ENCODE results near the gene TEX55.

The TEX55 gene

DNA sequence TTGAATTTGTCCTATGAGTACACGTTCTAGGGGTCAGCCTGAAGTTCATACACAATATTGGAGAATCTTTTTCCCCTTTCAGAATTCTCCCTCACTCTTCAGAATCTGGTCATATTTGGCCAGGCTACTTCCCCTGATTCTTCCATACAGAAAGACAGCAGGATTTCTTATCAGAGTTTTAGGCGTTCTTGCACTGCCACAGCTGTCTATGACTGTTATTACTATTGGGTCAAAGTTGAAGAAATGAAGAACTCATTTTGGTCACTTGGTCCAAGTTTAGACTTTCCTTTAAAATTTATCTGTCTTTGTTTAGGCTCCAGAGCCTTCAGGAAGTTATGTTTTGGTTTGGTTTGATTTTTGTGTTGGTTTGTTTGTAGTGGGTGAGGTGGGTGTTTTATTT, 12.0 kb downstream of the TEX55 start:
- peaks cover 8% of the 10 kb centered on the region for H3K9me3 ChIP-seq (ENCODE audit: control insufficient read depth, low read length)
- H3K18ac ChIP-seq (ENCODE audit: low read depth in 1 of 2, low read length in 2 of 2): no peak overlapping the region
- H2BK15ac ChIP-seq (ENCODE audit: low read depth, poor library complexity, severe bottlenecking): no peak overlapping the region
- no peak overlapping the region for H3K4ac ChIP-seq (ENCODE audit: low read depth in 1 of 2, low read length in 2 of 2)
- no peak overlapping the region for H3K9ac ChIP-seq (ENCODE audit: low read length)
- H3K27me3 ChIP-seq (ENCODE audit: control insufficient read depth in 1 of 2, insufficient read depth in 1 of 2, low read length in 2 of 2): no peaks in the 10 kb centered on the region
- no peak overlapping the region for H2AFZ ChIP-seq (ENCODE audit: low read depth, low read length)
- H3K79me1 ChIP-seq (replicated peaks; ENCODE audit: low read length, poor library complexity, severe bottlenecking): no peaks in the 10 kb centered on the region
- 78% methylated on average over 2 of the region's 2 CpGs for WGBS
- no peak overlapping the region for H2AK5ac ChIP-seq (ENCODE audit: low read length, severe bottlenecking)
- no peaks in the 10 kb centered on the region for H3K4me1 ChIP-seq (ENCODE audit: control insufficient read depth, insufficient read depth, low read depth, low read length)
- no peaks in the 10 kb centered on the region for H3K36me3 ChIP-seq (ENCODE audit: control insufficient read depth in 1 of 2, insufficient read depth in 2 of 2, low read depth in 1 of 2, low read length in 2 of 2)
- H3K4me3 ChIP-seq (ENCODE audit: insufficient read depth in 1 of 2, low read depth in 1 of 2, low read length in 2 of 2): no peak overlapping the region
- H3K27ac ChIP-seq (ENCODE audit: low read length, poor library complexity, severe bottlenecking): no peak overlapping the region
- H3K14ac ChIP-seq (ENCODE audit: low read length in 2 of 2): no peak overlapping the region
- DNase-seq: no peak
- no peak overlapping the region for H2BK5ac ChIP-seq (ENCODE audit: low read depth, low read length, poor library complexity, severe bottlenecking)
- H3K4me2 ChIP-seq (ENCODE audit: low read length, poor library complexity, severe bottlenecking): no peak overlapping the region
- H2BK120ac ChIP-seq (ENCODE audit: low read depth, low read length): no peak overlapping the region
- H2BK12ac ChIP-seq (ENCODE audit: low read length in 2 of 2): no peak overlapping the region
- H4K8ac ChIP-seq (ENCODE audit: low read length): no peak overlapping the region
- no peak overlapping the region for H4K91ac ChIP-seq (ENCODE audit: low read length)
- no peak overlapping the region for H3K23ac ChIP-seq (ENCODE audit: low read length in 2 of 2)

DNA sequence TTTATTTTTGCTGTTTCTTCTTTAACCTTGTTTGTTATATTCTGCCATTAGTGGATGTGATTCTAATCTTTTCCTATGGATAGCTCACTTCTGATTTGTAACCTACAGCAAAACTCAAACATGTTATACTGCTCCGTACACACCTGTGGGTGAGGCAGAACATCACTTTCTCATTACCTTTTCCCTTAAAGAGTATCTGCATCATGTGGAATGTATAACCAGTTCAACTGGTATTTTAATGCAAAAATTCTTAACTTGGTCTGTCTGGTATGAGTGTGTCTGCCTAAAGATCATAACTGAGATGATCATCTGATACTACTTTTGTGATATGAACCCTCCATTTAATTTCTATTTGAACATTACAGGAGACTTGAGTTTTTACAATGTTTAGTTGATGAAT, 14.4 kb downstream of the TEX55 start:
- H3K23ac ChIP-seq (ENCODE audit: low read length in 2 of 2): no peak overlapping the region
- 83% methylated on average over 1 of the region's 1 CpG for WGBS
- H3K9me3 ChIP-seq (ENCODE audit: control insufficient read depth, low read length): peaks cover 3% of the 10 kb centered on the region
- H3K27ac ChIP-seq (ENCODE audit: low read length, poor library complexity, severe bottlenecking): no peak overlapping the region
- no peak overlapping the region for H3K18ac ChIP-seq (ENCODE audit: low read depth in 1 of 2, low read length in 2 of 2)
- no peak overlapping the region for H2AK5ac ChIP-seq (ENCODE audit: low read length, severe bottlenecking)
- H3K36me3 ChIP-seq (ENCODE audit: control insufficient read depth in 1 of 2, insufficient read depth in 2 of 2, low read depth in 1 of 2, low read length in 2 of 2): no peaks in the 10 kb centered on the region
- no peak overlapping the region for H4K91ac ChIP-seq (ENCODE audit: low read length)
- no peak overlapping the region for H2BK5ac ChIP-seq (ENCODE audit: low read depth, low read length, poor library complexity, severe bottlenecking)
- H3K4me1 ChIP-seq (ENCODE audit: control insufficient read depth, insufficient read depth, low read depth, low read length): no peaks in the 10 kb centered on the region
- no peak overlapping the region for H3K4me2 ChIP-seq (ENCODE audit: low read length, poor library complexity, severe bottlenecking)
- H3K9ac ChIP-seq (ENCODE audit: low read length): no peak overlapping the region
- no peak overlapping the region for H2BK15ac ChIP-seq (ENCODE audit: low read depth, poor library complexity, severe bottlenecking)
- no peak overlapping the region for H4K8ac ChIP-seq (ENCODE audit: low read length)
- H3K27me3 ChIP-seq (ENCODE audit: control insufficient read depth in 1 of 2, insufficient read depth in 1 of 2, low read length in 2 of 2): no peaks in the 10 kb centered on the region
- H2AFZ ChIP-seq (ENCODE audit: low read depth, low read length): no peak overlapping the region
- no peak overlapping the region for H3K14ac ChIP-seq (ENCODE audit: low read length in 2 of 2)
- no peak overlapping the region for H3K4ac ChIP-seq (ENCODE audit: low read depth in 1 of 2, low read length in 2 of 2)
- no peak overlapping the region for H2BK12ac ChIP-seq (ENCODE audit: low read length in 2 of 2)
- no peaks in the 10 kb centered on the region for H3K79me1 ChIP-seq (replicated peaks; ENCODE audit: low read length, poor library complexity, severe bottlenecking)
- DNase-seq: no peak
- no peak overlapping the region for H2BK120ac ChIP-seq (ENCODE audit: low read depth, low read length)
- no peak overlapping the region for H3K4me3 ChIP-seq (ENCODE audit: insufficient read depth in 1 of 2, low read depth in 1 of 2, low read length in 2 of 2)

DNA sequence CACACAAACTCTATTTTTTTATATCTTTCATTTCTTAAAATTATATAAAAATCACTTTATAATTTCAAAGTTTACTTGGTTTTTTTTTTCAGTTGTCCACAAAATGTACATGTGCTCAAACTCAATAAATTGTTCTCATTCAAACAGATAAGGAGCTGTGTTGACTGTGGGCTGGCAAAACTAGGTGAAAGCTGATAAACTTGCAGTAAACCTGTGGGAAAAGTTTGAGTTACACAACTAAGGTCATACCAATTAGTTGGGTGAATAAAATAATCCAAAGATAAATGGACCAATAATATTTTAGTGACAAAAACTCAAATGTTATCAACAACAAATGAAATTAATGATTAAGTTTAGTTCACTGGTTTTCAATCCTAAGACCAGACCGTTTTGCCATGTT, 14.8 kb downstream of the TEX55 start:
- no peak for DNase-seq
- H3K14ac ChIP-seq (ENCODE audit: low read length in 2 of 2): no peak overlapping the region
- H3K4me1 ChIP-seq (ENCODE audit: control insufficient read depth, insufficient read depth, low read depth, low read length): no peaks in the 10 kb centered on the region
- H4K8ac ChIP-seq (ENCODE audit: low read length): no peak overlapping the region
- H4K91ac ChIP-seq (ENCODE audit: low read length): no peak overlapping the region
- H3K27me3 ChIP-seq (ENCODE audit: control insufficient read depth in 1 of 2, insufficient read depth in 1 of 2, low read length in 2 of 2): no peaks in the 10 kb centered on the region
- H2AFZ ChIP-seq (ENCODE audit: low read depth, low read length): no peak overlapping the region
- no peak overlapping the region for H3K27ac ChIP-seq (ENCODE audit: low read length, poor library complexity, severe bottlenecking)
- H3K23ac ChIP-seq (ENCODE audit: low read length in 2 of 2): no peak overlapping the region
- no peak overlapping the region for H2BK5ac ChIP-seq (ENCODE audit: low read depth, low read length, poor library complexity, severe bottlenecking)
- no peak overlapping the region for H2BK15ac ChIP-seq (ENCODE audit: low read depth, poor library complexity, severe bottlenecking)
- no peak overlapping the region for H2BK12ac ChIP-seq (ENCODE audit: low read length in 2 of 2)
- no peaks in the 10 kb centered on the region for H3K79me1 ChIP-seq (replicated peaks; ENCODE audit: low read length, poor library complexity, severe bottlenecking)
- H3K9me3 ChIP-seq (ENCODE audit: control insufficient read depth, low read length): peaks cover 3% of the 10 kb centered on the region
- WGBS: no CpG with 5 or more reads among the region's 1 CpG
- no peak overlapping the region for H3K18ac ChIP-seq (ENCODE audit: low read depth in 1 of 2, low read length in 2 of 2)
- H3K9ac ChIP-seq (ENCODE audit: low read length): no peak overlapping the region
- H2AK5ac ChIP-seq (ENCODE audit: low read length, severe bottlenecking): no peak overlapping the region
- H2BK120ac ChIP-seq (ENCODE audit: low read depth, low read length): no peak overlapping the region
- H3K4ac ChIP-seq (ENCODE audit: low read depth in 1 of 2, low read length in 2 of 2): no peak overlapping the region
- H3K4me3 ChIP-seq (ENCODE audit: insufficient read depth in 1 of 2, low read depth in 1 of 2, low read length in 2 of 2): no peak overlapping the region
- no peak overlapping the region for H3K4me2 ChIP-seq (ENCODE audit: low read length, poor library complexity, severe bottlenecking)
- no peaks in the 10 kb centered on the region for H3K36me3 ChIP-seq (ENCODE audit: control insufficient read depth in 1 of 2, insufficient read depth in 2 of 2, low read depth in 1 of 2, low read length in 2 of 2)

DNA sequence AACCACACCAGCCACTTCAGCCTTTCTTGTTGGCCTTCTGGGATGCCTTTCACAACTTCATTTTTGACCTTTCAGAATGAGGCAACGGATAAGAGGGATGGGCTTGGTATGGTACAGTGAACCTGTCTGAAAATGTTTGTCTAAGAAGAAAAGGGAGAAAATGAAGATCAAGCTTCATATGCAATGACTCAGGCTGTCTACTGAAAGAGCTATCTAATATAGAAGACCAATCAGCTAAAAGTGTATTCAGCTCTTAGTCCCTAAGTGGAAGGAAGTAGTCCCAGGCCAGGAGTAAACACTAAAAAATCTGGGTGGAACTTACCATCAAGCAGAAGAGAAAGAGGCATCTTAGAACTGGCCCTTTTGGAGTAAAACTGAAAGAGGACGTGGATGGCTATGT, 15.3 kb downstream of the TEX55 start:
- Histone ChIP-seq H3K18ac (ENCODE audit: low read depth in 1 of 2, low read length in 2 of 2) (no peak overlapping the region), H3K4me2 (ENCODE audit: low read length, poor library complexity, severe bottlenecking) (no peak overlapping the region), H3K9ac (ENCODE audit: low read length) (no peak overlapping the region), H2BK15ac (ENCODE audit: low read depth, poor library complexity, severe bottlenecking) (no peak overlapping the region), H4K8ac (ENCODE audit: low read length) (no peak overlapping the region), H3K14ac (ENCODE audit: low read length in 2 of 2) (no peak overlapping the region), H3K4me1 (ENCODE audit: control insufficient read depth, insufficient read depth, low read depth, low read length) (no peaks in the 10 kb centered on the region), H3K23ac (ENCODE audit: low read length in 2 of 2) (no peak overlapping the region), H2AK5ac (ENCODE audit: low read length, severe bottlenecking) (no peak overlapping the region), H3K36me3 (ENCODE audit: control insufficient read depth in 1 of 2, insufficient read depth in 2 of 2, low read depth in 1 of 2, low read length in 2 of 2) (no peaks in the 10 kb centered on the region), H3K79me1 (replicated peaks; ENCODE audit: low read length, poor library complexity, severe bottlenecking) (no peaks in the 10 kb centered on the region), H2BK5ac (ENCODE audit: low read depth, low read length, poor library complexity, severe bottlenecking) (no peak overlapping the region), H3K4me3 (ENCODE audit: insufficient read depth in 1 of 2, low read depth in 1 of 2, low read length in 2 of 2) (no peak overlapping the region), H2AFZ (ENCODE audit: low read depth, low read length) (no peak overlapping the region), H3K4ac (ENCODE audit: low read depth in 1 of 2, low read length in 2 of 2) (no peak overlapping the region), H3K9me3 (ENCODE audit: control insufficient read depth, low read length) (peaks cover 3% of the 10 kb centered on the region), H3K27ac (ENCODE audit: low read length, poor library complexity, severe bottlenecking) (no peak overlapping the region), H2BK120ac (ENCODE audit: low read depth, low read length) (no peak overlapping the region), H4K91ac (ENCODE audit: low read length) (no peak overlapping the region), H3K27me3 (ENCODE audit: control insufficient read depth in 1 of 2, insufficient read depth in 1 of 2, low read length in 2 of 2) (no peaks in the 10 kb centered on the region), H2BK12ac (ENCODE audit: low read length in 2 of 2) (no peak overlapping the region)
- 47% methylated on average over 2 of the region's 2 CpGs for WGBS
- no peak for DNase-seq
